Stimulated activated CD8-positive, alpha-beta memory T cell treated with anti-CD3 and anti-CD28 coated beads, Interleukin-4, amount 100 ng/mL, for 24 hours (primary cell): ENCODE results near the gene SNX1.

ENCODE experiments used
- DNase-seq: peaks from one replicate; pipeline ENCODE4 v3.0.0-alpha.2; 2020; ENCODE audit warnings: low read depth

SNX1 gene

GRCh38 chr15:64163659-64164362 is 68.0 kb downstream of the SNX1 start:
- no peak for DNase-seq

GRCh38 chr15:64164436-64164835 is 68.7 kb downstream of the SNX1 start:
- DNase-seq: no peak

- no peak for DNase-seq
These were observed 70.5 kb downstream of the SNX1 start for GRCh38 chr15:64166102-64166890.

GRCh38 chr15:64180235-64180824 is 84.5 kb downstream of the SNX1 start:
- DNase-seq: no peak

GRCh38 chr15:64182859-64183370 is 87.1 kb downstream of the SNX1 start:
- no peak for DNase-seq

- DNase-seq: no peak
These were observed 89.5 kb downstream of the SNX1 start for GRCh38 chr15:64185146-64185911.

- no peak for DNase-seq
These were observed 91.8 kb downstream of the SNX1 start for GRCh38 chr15:64187396-64188191.
